Neural cell (in vitro differentiated cells): Measurements from ENCODE around the gene WNT3A. TPM values are rescaled to one million over a fixed set of nuclear protein-coding genes. Genes with fewer than 3 reads are reported as not detected.

ENCODE experiments used
- H2AFZ ChIP-seq: fragments of 200-600, 300-800 bp; sonication (generic), shearing (Covaris generic); 2 replicates; pipeline ENCODE4 v1.6.0; 2014; ENCODE audit warnings: low read depth, mild to moderate bottlenecking, antibody characterized with exemption, low read length, moderate library complexity
- H3F3A ChIP-seq: fragments of 200-600 bp; shearing (Covaris generic); 2 replicates; pipeline ENCODE4 v1.6.1; 2016; ENCODE audit warnings: mild to moderate bottlenecking, moderate library complexity, mixed read lengths, antibody characterized with exemption, low read length; ENCODE audit not compliant: insufficient read depth, poor library complexity, severe bottlenecking
- H3K27ac ChIP-seq: fragments of 200-600, 300-800 bp; sonication (generic), shearing (Covaris generic); 2 replicates; pipeline ENCODE4 v1.5.1; 2014; ENCODE audit warnings: mild to moderate bottlenecking, low read length, moderate library complexity
- H3K27me3 ChIP-seq: fragments of 300-800, 200-600 bp; sonication (generic), shearing (Covaris generic); 2 replicates; pipeline ENCODE4 v1.6.0; 2014; ENCODE audit warnings: mild to moderate bottlenecking, low read depth, low read length, moderate library complexity; ENCODE audit not compliant: insufficient read depth
- H3K36me3 ChIP-seq: fragments of 300-800, 200-600 bp; sonication (generic), shearing (Covaris generic); 2 replicates; pipeline ENCODE4 v1.5.1; 2014; ENCODE audit warnings: mild to moderate bottlenecking, antibody characterized with exemption, low read length, moderate library complexity; ENCODE audit not compliant: insufficient read depth
- H3K4me2 ChIP-seq: fragments of 300-800, 200-600 bp; sonication (generic), shearing (Covaris generic); 2 replicates; pipeline ENCODE4 v1.6.0; 2014; ENCODE audit warnings: mild to moderate bottlenecking, low read length
- H3K4me3 ChIP-seq: fragments of 300-800, 200-600 bp; sonication (generic), shearing (Covaris generic); 2 replicates; pipeline ENCODE4 v1.5.1; 2014; ENCODE audit warnings: mild to moderate bottlenecking, low read length, moderate library complexity
- H3K79me2 ChIP-seq: fragments of 200-600 bp; shearing (Covaris generic); replicated peaks from 2 replicates; pipeline ENCODE4 v1.6.0; 2014; ENCODE audit warnings: mild to moderate bottlenecking, low read length, moderate library complexity; ENCODE audit not compliant: insufficient read depth
- H3K9ac ChIP-seq: fragments of 300-800, 200-600 bp; sonication (generic), shearing (Covaris generic); 2 replicates; pipeline ENCODE4 v1.6.1; 2016; ENCODE audit warnings: mild to moderate bottlenecking, low read length, mixed read lengths
- H3K9me2 ChIP-seq: fragments of 200-600 bp; shearing (Covaris generic); 2 replicates; pipeline ENCODE4 v1.6.1; 2016; ENCODE audit warnings: mild to moderate bottlenecking, low read length, mixed read lengths; ENCODE audit not compliant: insufficient read depth
- H3K9me3 ChIP-seq: fragments of 200-600, 300-800 bp; sonication (generic), shearing (Covaris generic); 2 replicates; pipeline ENCODE4 v1.6.1; 2016; ENCODE audit warnings: mild to moderate bottlenecking, mixed run types, low read length, moderate library complexity, mixed read lengths
- H4K20me1 ChIP-seq: fragments of 200-600 bp; shearing (Covaris generic); 2 replicates; pipeline ENCODE4 v1.6.1; 2016; ENCODE audit warnings: mild to moderate bottlenecking, mixed run types; ENCODE audit not compliant: insufficient read depth
- EP300 ChIP-seq: fragments of 450-650 bp; conservative IDR thresholded peaks from 2 replicates; pipeline ENCODE4 v1.6.1; 2014; ENCODE audit warnings: antibody characterized with exemption, mild to moderate bottlenecking, moderate library complexity; ENCODE audit not compliant: poor library complexity, severe bottlenecking
- EZH2 ChIP-seq: fragments of 200-600, 300-800 bp; shearing (Covaris generic), sonication (generic); IDR thresholded peaks from 2 replicates; pipeline ENCODE4 v1.6.1; 2014; ENCODE audit warnings: antibody characterized with exemption, low read length, borderline replicate concordance, mild to moderate bottlenecking; ENCODE audit not compliant: insufficient read depth, poor library complexity, severe bottlenecking
- MXI1 ChIP-seq: fragments of 450-650 bp; conservative IDR thresholded peaks from 2 replicates; pipeline ENCODE4 v1.6.1; 2014; ENCODE audit warnings: antibody characterized with exemption, mild to moderate bottlenecking; ENCODE audit not compliant: poor library complexity, severe bottlenecking
- POLR2AphosphoS5 ChIP-seq: IDR thresholded peaks from 2 replicates; pipeline ENCODE4 v1.6.1; 2012
- RAD21 ChIP-seq: fragments of 450-650 bp; conservative IDR thresholded peaks from 2 replicates; pipeline ENCODE4 v1.6.1; 2014; ENCODE audit warnings: antibody characterized with exemption, mild to moderate bottlenecking, moderate library complexity
- SMC3 ChIP-seq: fragments of 450-650 bp; conservative IDR thresholded peaks from 2 replicates; pipeline ENCODE4 v1.6.1; 2014; ENCODE audit warnings: antibody characterized with exemption, mild to moderate bottlenecking, moderate library complexity; ENCODE audit not compliant: poor library complexity
- TAF1 ChIP-seq: IDR thresholded peaks from 2 replicates; pipeline ENCODE4 v1.6.1; 2012; ENCODE audit warnings: low read depth
- polyA minus RNA-seq: library from RNA; depleted of rRNA, polyadenylated mRNA; stranded (reverse); fragments of >200 nt; gene quantifications from 2 replicates; pipeline ENCODE4 v1.2.3, GENCODE V29; 2014
- polyA plus RNA-seq: library from polyadenylated mRNA; depleted of rRNA; stranded (reverse); fragments of >200 nt; gene quantifications from 2 replicates; pipeline ENCODE4 v1.2.3, GENCODE V29; 2014
- TF ChIP-seq, protein P1 (sequence below): fragments of 450-650 bp; IDR thresholded peaks from 2 replicates; pipeline ENCODE4 v1.5.1; 2014; ENCODE audit warnings: antibody characterized with exemption, mild to moderate bottlenecking, moderate library complexity; ENCODE audit not compliant: poor library complexity, severe bottlenecking
- TF ChIP-seq, protein P2 (sequence below): IDR thresholded peaks from 2 replicates; pipeline ENCODE4 v1.6.1; 2012; ENCODE audit warnings: borderline replicate concordance

Gene WNT3A, protein sequence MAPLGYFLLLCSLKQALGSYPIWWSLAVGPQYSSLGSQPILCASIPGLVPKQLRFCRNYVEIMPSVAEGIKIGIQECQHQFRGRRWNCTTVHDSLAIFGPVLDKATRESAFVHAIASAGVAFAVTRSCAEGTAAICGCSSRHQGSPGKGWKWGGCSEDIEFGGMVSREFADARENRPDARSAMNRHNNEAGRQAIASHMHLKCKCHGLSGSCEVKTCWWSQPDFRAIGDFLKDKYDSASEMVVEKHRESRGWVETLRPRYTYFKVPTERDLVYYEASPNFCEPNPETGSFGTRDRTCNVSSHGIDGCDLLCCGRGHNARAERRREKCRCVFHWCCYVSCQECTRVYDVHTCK
- 0.14 TPM in 1 of 2 replicates, not detected in the other for polyA plus RNA-seq
- not detected in 2 replicates for polyA minus RNA-seq

DNA sequence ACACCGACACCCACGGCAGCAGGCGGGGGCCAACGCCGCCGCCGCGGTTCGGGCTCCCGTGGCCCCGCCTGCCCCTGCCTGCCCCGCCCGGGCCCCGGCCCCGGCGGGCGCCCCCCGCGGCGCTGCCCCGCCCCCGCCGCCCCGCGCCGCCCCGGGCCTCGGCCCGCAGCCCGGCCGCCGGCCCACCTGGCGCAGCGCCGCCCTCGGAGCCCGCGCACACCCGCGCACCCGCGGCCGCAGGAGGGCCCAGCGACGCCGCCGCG lies at the start of gene WNT3A:
WNT3A (plus strand) TSS at position 213 of the 263 bp plus-strand sequence. CDS start 131 bp downstream, outside the sequence.
- Histone ChIP-seq H3F3A (no peaks in the 10 kb centered on the region), H3K9me3 (no peaks in the 10 kb centered on the region), H3K36me3 (no peaks in the 10 kb centered on the region), H3K4me3 (peak within 1 kb of the TSS; percentile 59), H3K27me3 (peaks cover 75% of the 10 kb centered on the region), H2AFZ (no peak within 1 kb of the TSS), H4K20me1 (no peaks in the 10 kb centered on the region), H3K79me2 (no peaks in the 10 kb centered on the region), H3K9ac (no peak within 1 kb of the TSS), H3K4me2 (no peak within 1 kb of the TSS), H3K27ac (no peak within 1 kb of the TSS), H3K9me2 (no peaks in the 10 kb centered on the region)
- TF ChIP-seq POLR2AphosphoS5 (no peak), EP300 (no peak), RAD21 (no peak), EZH2 (no peak), MXI1 (no peak), TAF1 (no peak), SMC3 (no peak)
- TF ChIP-seq, protein P1, sequence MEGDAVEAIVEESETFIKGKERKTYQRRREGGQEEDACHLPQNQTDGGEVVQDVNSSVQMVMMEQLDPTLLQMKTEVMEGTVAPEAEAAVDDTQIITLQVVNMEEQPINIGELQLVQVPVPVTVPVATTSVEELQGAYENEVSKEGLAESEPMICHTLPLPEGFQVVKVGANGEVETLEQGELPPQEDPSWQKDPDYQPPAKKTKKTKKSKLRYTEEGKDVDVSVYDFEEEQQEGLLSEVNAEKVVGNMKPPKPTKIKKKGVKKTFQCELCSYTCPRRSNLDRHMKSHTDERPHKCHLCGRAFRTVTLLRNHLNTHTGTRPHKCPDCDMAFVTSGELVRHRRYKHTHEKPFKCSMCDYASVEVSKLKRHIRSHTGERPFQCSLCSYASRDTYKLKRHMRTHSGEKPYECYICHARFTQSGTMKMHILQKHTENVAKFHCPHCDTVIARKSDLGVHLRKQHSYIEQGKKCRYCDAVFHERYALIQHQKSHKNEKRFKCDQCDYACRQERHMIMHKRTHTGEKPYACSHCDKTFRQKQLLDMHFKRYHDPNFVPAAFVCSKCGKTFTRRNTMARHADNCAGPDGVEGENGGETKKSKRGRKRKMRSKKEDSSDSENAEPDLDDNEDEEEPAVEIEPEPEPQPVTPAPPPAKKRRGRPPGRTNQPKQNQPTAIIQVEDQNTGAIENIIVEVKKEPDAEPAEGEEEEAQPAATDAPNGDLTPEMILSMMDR, result no peak
- TF ChIP-seq, protein P2, sequence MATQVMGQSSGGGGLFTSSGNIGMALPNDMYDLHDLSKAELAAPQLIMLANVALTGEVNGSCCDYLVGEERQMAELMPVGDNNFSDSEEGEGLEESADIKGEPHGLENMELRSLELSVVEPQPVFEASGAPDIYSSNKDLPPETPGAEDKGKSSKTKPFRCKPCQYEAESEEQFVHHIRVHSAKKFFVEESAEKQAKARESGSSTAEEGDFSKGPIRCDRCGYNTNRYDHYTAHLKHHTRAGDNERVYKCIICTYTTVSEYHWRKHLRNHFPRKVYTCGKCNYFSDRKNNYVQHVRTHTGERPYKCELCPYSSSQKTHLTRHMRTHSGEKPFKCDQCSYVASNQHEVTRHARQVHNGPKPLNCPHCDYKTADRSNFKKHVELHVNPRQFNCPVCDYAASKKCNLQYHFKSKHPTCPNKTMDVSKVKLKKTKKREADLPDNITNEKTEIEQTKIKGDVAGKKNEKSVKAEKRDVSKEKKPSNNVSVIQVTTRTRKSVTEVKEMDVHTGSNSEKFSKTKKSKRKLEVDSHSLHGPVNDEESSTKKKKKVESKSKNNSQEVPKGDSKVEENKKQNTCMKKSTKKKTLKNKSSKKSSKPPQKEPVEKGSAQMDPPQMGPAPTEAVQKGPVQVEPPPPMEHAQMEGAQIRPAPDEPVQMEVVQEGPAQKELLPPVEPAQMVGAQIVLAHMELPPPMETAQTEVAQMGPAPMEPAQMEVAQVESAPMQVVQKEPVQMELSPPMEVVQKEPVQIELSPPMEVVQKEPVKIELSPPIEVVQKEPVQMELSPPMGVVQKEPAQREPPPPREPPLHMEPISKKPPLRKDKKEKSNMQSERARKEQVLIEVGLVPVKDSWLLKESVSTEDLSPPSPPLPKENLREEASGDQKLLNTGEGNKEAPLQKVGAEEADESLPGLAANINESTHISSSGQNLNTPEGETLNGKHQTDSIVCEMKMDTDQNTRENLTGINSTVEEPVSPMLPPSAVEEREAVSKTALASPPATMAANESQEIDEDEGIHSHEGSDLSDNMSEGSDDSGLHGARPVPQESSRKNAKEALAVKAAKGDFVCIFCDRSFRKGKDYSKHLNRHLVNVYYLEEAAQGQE, result no peak

DNA sequence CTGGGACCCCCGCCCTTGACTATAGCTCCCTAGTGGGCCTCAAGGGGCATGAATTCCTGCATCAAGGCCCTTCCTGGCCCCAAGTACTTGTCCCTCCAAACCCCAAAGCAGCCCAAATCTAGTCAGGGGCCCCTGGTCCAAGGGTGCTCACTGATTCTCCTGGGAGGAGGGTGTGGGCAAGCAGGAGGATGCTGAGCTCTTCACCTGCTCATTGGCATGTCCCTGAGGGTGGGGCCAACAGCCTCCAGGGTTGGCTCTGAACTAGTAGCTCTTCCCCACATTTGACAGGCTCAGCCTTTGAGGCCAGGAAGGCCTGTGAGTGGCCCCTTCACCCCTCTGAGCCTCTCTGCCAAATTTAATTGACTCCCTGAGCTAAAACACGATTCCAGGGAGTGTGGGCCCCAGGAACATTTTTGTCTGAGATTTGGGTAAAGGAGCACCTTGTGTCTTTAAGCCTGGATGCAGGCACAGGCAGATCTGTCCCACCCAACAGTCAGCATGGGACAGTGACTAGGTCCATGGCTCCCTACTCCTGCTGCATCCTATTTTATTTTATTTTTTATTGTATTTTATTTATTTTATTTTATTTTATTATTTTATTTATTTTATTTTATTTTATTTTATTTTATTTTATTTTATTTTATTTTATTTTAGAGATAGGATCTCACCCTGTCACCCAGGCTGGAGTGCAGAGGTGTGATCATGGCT lies 48.0 kb upstream of the WNT3A start:
- H2AFZ ChIP-seq, result no peak overlapping the region
- H3K9me2 ChIP-seq, result no peaks in the 10 kb centered on the region
- H3K27ac ChIP-seq, result no peak overlapping the region
- no peaks in the 10 kb centered on the region for H3K27me3 ChIP-seq
- H3K4me3 ChIP-seq, result no peak overlapping the region
- peaks cover 6% of the 10 kb centered on the region for H3K9me3 ChIP-seq
- H3K36me3 ChIP-seq, result no peaks in the 10 kb centered on the region
- TF ChIP-seq EZH2, result no peak
- TF ChIP-seq TAF1, result no peak
- TF ChIP-seq EP300, result no peak
- TF ChIP-seq, protein P1, result no peak
- TF ChIP-seq, protein P2, result no peak
- TF ChIP-seq POLR2AphosphoS5, result no peak
- TF ChIP-seq SMC3, result no peak
- TF ChIP-seq RAD21, result no peak
- TF ChIP-seq MXI1, result no peak
- no peak overlapping the region for H3K9ac ChIP-seq
- no peaks in the 10 kb centered on the region for H3F3A ChIP-seq
- no peaks in the 10 kb centered on the region for H4K20me1 ChIP-seq
- H3K79me2 ChIP-seq, result no peaks in the 10 kb centered on the region
- H3K4me2 ChIP-seq, result no peak overlapping the region
